Esophagus (tissue), 2 donors: Measurements from ENCODE around the gene GRPR. TPM values are rescaled to one million over a fixed set of nuclear protein-coding genes. Genes with fewer than 3 reads are reported as not detected.

ENCODE experiments used
- H3K27ac ChIP-seq, 2 donors: one replicate each; pipeline ENCODE4 v1.5.1; 2013; ENCODE audit warnings: low read depth in 2 of 2, mild to moderate bottlenecking in 2 of 2, inconsistent platforms in 1 of 2, low read length in 1 of 2, moderate library complexity in 1 of 2
- H3K27me3 ChIP-seq, 2 donors: one replicate each; pipeline ENCODE4 v1.6.1; 2013; ENCODE audit warnings: low read length in 2 of 2, control low read depth in 1 of 2, mild to moderate bottlenecking in 1 of 2; ENCODE audit not compliant: insufficient read depth in 2 of 2, control insufficient read depth in 1 of 2
- H3K36me3 ChIP-seq, 2 donors: one replicate each; pipeline ENCODE4 v1.6.1; 2013; ENCODE audit warnings: low read length in 1 of 2; ENCODE audit not compliant: control insufficient read depth in 2 of 2, insufficient read depth in 2 of 2
- H3K4me1 ChIP-seq, 2 donors: one replicate each; pipeline ENCODE4 v1.6.1; 2013; ENCODE audit warnings: low read length in 1 of 2; ENCODE audit not compliant: control insufficient read depth in 2 of 2, insufficient read depth in 2 of 2
- H3K4me3 ChIP-seq, 2 donors: one replicate each; pipeline ENCODE4 v1.5.1; 2013; ENCODE audit warnings: low read length in 2 of 2, mild to moderate bottlenecking in 2 of 2, low read depth in 1 of 2, moderate library complexity in 1 of 2
- H3K9me3 ChIP-seq, 2 donors: one replicate each; pipeline ENCODE4 v1.6.1; 2013; ENCODE audit warnings: mild to moderate bottlenecking in 2 of 2, low read depth in 1 of 2, low read length in 1 of 2, moderate library complexity in 1 of 2; ENCODE audit not compliant: control insufficient read depth in 2 of 2, insufficient read depth in 1 of 2
- WGBS, 2 donors: extraction: QIAGEN DNeasy Blood & Tissue Kit; methylation state at CpG; one replicate each; pipeline ENCODE4 v1.1.7; 2013; 5-methylcytosine and 5-hydroxymethylcytosine counted together
- polyA plus RNA-seq, 2 donors: library from polyadenylated mRNA; stranded (reverse); fragments of 200-250 nt; gene quantifications; one replicate each; pipeline ENCODE4 v1.2.3, GENCODE V29; 2013
- donor health status: healthy with polysubstance abuse.
- donor health status: Bipolar disorder and iron deficiency.

GRPR gene
- polyA plus RNA-seq, 2 donors = 0.04 to 0.08 TPM

- 67 to 83% methylated on average over 2 of the region's 2 CpGs for WGBS, 2 donors
- H3K27ac ChIP-seq = no peak overlapping the region
- H3K27me3 ChIP-seq = no peaks in the 10 kb centered on the region
- no peaks in the 10 kb centered on the region for H3K36me3 ChIP-seq
- H3K4me1 ChIP-seq = no peaks in the 10 kb centered on the region
- H3K4me3 ChIP-seq = no peak overlapping the region
- H3K9me3 ChIP-seq = no peaks in the 10 kb centered on the region
Measured at GRCh38 chrX:16101581-16101980, 21.8 kb upstream of the GRPR start.

DNA sequence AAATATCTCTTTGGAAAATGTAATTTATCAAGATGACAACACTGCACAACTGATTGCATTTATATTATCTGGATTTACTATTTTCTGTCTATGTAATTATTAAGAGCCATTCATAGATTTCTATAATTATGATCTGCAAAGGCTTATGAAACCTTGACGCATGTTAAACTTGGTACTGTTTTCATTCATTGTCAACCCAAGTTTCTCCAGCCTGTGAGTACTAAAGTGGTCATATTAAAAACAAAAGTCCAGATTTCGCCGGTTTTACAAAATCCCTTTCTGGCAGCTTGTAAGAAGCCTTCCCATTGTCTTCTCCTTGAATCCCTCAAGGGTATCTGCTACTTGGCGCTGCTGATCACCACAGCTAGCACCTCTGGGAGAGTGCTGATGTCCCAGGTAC lies 19.7 kb upstream of the GRPR start:
- Histone ChIP-seq H3K27me3 (no peaks in the 10 kb centered on the region), H3K36me3 (no peaks in the 10 kb centered on the region), H3K4me3 (no peak overlapping the region), H3K27ac (no peak overlapping the region), H3K4me1 (no peaks in the 10 kb centered on the region), H3K9me3 (no peaks in the 10 kb centered on the region)
- WGBS, 2 donors = 71 to 86% methylated on average over 4 of the region's 4 CpGs

GRCh38 chrX:16112428-16112827 lies 10.9 kb upstream of the GRPR start:
- WGBS, 2 donors = 68% methylated on average over 2 of the region's 2 CpGs
- Histone ChIP-seq H3K9me3 (no peaks in the 10 kb centered on the region), H3K4me1 (no peaks in the 10 kb centered on the region), H3K4me3 (no peak overlapping the region), H3K27ac (no peak overlapping the region), H3K36me3 (no peaks in the 10 kb centered on the region), H3K27me3 (no peaks in the 10 kb centered on the region)

- 44 to 47% methylated on average over 1 of the region's 1 CpG for WGBS, 2 donors
- H3K27ac ChIP-seq = no peak overlapping the region
Measured at GRCh38 chrX:16113978-16114565, 9.3 kb upstream of the GRPR start.

GRCh38 chrX:16114611-16115010 lies 8.8 kb upstream of the GRPR start:
- WGBS, 2 donors = 75 to 78% methylated on average over 4 of the region's 4 CpGs
- Histone ChIP-seq H3K9me3 (peaks cover 0 to 3% of the 10 kb centered on the region in 2 donors), H3K4me3 (no peak overlapping the region), H3K4me1 (no peaks in the 10 kb centered on the region), H3K36me3 (no peaks in the 10 kb centered on the region), H3K27me3 (no peaks in the 10 kb centered on the region), H3K27ac (no peak overlapping the region)

More at GRCh38 chrX:16113978-16114565, 9.3 kb upstream of the GRPR start:
- H3K9me3 ChIP-seq = no peaks in the 10 kb centered on the region
- H3K36me3 ChIP-seq = no peaks in the 10 kb centered on the region
- H3K27me3 ChIP-seq = no peaks in the 10 kb centered on the region
- no peak overlapping the region for H3K4me3 ChIP-seq
- H3K4me1 ChIP-seq = no peaks in the 10 kb centered on the region

- Histone ChIP-seq H3K9me3 (peaks cover 0 to 3% of the 10 kb centered on the region in 2 donors), H3K27me3 (no peaks in the 10 kb centered on the region), H3K27ac (no peak overlapping the region), H3K4me1 (no peaks in the 10 kb centered on the region), H3K36me3 (no peaks in the 10 kb centered on the region), H3K4me3 (no peak overlapping the region)
- 58 to 63% methylated on average over 5 of the region's 5 CpGs for WGBS, 2 donors
Measured at GRCh38 chrX:16119353-16120220, 3.8 kb upstream of the GRPR start.

GRCh38 chrX:16120431-16120830 lies 2.9 kb upstream of the GRPR start:
- Histone ChIP-seq H3K9me3 (peaks cover 0 to 3% of the 10 kb centered on the region in 2 donors), H3K27ac (no peak overlapping the region), H3K27me3 (no peaks in the 10 kb centered on the region), H3K4me1 (no peaks in the 10 kb centered on the region), H3K36me3 (no peaks in the 10 kb centered on the region), H3K4me3 (no peak overlapping the region)
- WGBS, 2 donors = 94 to 95% methylated on average over 3 of the region's 3 CpGs

- Histone ChIP-seq H3K4me1 (no peaks in the 10 kb centered on the region), H3K4me3 (no peak overlapping the region)
- WGBS, 2 donors = 54 to 58% methylated on average over 7 of the region's 7 CpGs
Measured at GRCh38 chrX:16124201-16124600, 836 bp downstream of the GRPR start.

DNA sequence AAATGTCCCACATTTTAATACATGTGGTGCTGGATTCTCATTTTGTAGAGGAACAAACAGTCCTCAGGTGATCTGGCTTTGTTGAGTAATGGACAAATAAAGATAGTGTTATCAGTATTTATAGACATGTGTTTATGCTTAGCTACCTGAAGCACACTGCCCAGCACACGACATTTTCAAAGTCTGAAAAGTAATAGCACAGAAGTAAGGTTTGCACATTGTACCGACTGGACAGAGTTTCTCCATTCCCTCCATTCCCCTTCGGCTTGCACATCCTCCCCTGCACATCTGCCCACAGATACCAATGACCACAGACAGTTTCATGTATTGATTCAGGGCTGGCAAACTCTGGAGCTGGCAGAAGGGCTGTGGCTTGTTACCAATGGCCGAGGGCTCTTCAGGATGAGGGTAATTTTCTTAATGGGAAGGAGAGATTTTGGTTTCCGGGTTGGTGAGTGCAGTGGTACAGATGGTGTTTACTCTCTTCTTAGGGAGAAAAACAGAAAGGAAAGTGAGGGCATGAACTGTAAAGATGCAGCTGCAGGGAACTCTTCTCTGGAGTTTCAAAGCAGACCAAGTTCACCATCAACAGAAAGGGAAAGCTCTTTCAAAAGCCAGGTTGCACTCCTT lies 2.3 kb downstream of the GRPR start:
- Histone ChIP-seq H3K9me3 (no peaks in the 10 kb centered on the region), H3K27ac (no peak overlapping the region), H3K36me3 (no peaks in the 10 kb centered on the region), H3K4me3 (no peak overlapping the region), H3K27me3 (no peaks in the 10 kb centered on the region), H3K4me1 (no peaks in the 10 kb centered on the region)
- WGBS, 2 donors = 58 to 62% methylated on average over 5 of the region's 5 CpGs

More at GRCh38 chrX:16124201-16124600, 836 bp downstream of the GRPR start:
- Histone ChIP-seq H3K9me3 (peaks cover 0 to 2% of the 10 kb centered on the region in 2 donors), H3K27me3 (no peaks in the 10 kb centered on the region), H3K36me3 (no peaks in the 10 kb centered on the region), H3K27ac (no peak overlapping the region)
